ENCODE results near the gene SMG9. TPM values are rescaled to one million over a fixed set of nuclear protein-coding genes. Genes with fewer than 3 reads are reported as not detected.
"Not testable (repeated sequence)": the region's sequence is repeated elsewhere in the genome, so short reads cannot be mapped to it uniquely, and the experiment has no call there.

The SMG9 gene
- total RNA-seq, 2 experiments from 2014 or later: 34.7 to 38.2 TPM

- peaks cover 73% of the 10 kb centered on the region for H3K4me1 ChIP-seq (ENCODE audit: insufficient read depth, low read length)
- no peaks in the 10 kb centered on the region for H3K27me3 ChIP-seq (ENCODE audit: control insufficient read depth in 1 of 2, insufficient read depth in 2 of 2, low read length in 2 of 2)
- ATAC-seq (ENCODE audit: poor library complexity): peak; percentile 67
- Mint-ChIP-seq H3K36me3 (ENCODE audit: low read depth) (peaks cover 21% of the 10 kb centered on the region), H3K9me3 (no peaks in the 10 kb centered on the region), H3K4me1 (ENCODE audit: low read depth) (peaks cover 67% of the 10 kb centered on the region), H3K27ac (peak overlapping the region; percentile 90), H3K27me3 (no peaks in the 10 kb centered on the region), H3K4me3 (peak overlapping the region; percentile 82)
- CTCF ChIA-PET: interaction anchor here (1.0 to 5.3 kb wide), 5 partner anchors 8 to 183 kb away, joined by 3 to 45 read pairs (median 4); no protein-coding TSS in a partner anchor
- POLR2A ChIA-PET: interaction anchor here (0.6 to 5.7 kb wide), 9 partner anchors 9 to 314 kb away, joined by 3 to 43 read pairs (median 6); partner anchors contain the start of genes SMG9 and ZNF283
- H3K4me3 ChIP-seq (ENCODE audit: low read length): peak overlapping the region; percentile 14
- H3K9me3 ChIP-seq (ENCODE audit: control insufficient read depth in 1 of 2, insufficient read depth in 1 of 2, low read length in 2 of 2): no peaks in the 10 kb centered on the region
- TF ChIP-seq CTCF (IDR thresholded peaks at IDR 0.05): no peak
- peaks cover 20% of the 10 kb centered on the region for H3K36me3 ChIP-seq (ENCODE audit: insufficient read depth, low read length)
- intact Hi-C loops (cut with DNase I, micrococcal nuclease): no loop called here
- DNase-seq: peak in 11 of 14 experiments; percentile 17 to 82 (median 52)
- H3K27ac ChIP-seq (ENCODE audit: low read depth in 1 of 2, low read length in 2 of 2): peak overlapping the region; percentile 42 to 48
Observed at GRCh38 chr19:43777163-43777695, 22.5 kb upstream of the SMG9 start.

- Histone ChIP-seq H3K4me1 (ENCODE audit: insufficient read depth, low read length) (peaks cover 63% of the 10 kb centered on the region), H3K27ac (ENCODE audit: low read depth in 1 of 2, low read length in 2 of 2) (no peak overlapping the region), H3K27me3 (ENCODE audit: control insufficient read depth in 1 of 2, insufficient read depth in 2 of 2, low read length in 2 of 2) (no peaks in the 10 kb centered on the region), H3K4me3 (ENCODE audit: low read length) (no peak overlapping the region), H3K36me3 (ENCODE audit: insufficient read depth, low read length) (peaks cover 29% of the 10 kb centered on the region), H3K9me3 (ENCODE audit: control insufficient read depth in 1 of 2, insufficient read depth in 1 of 2, low read length in 2 of 2) (no peaks in the 10 kb centered on the region)
- Mint-ChIP-seq H3K9me3 (no peaks in the 10 kb centered on the region), H3K27me3 (no peaks in the 10 kb centered on the region), H3K4me1 (ENCODE audit: low read depth) (peaks cover 57% of the 10 kb centered on the region), H3K36me3 (ENCODE audit: low read depth) (peaks cover 21% of the 10 kb centered on the region), H3K4me3 (peak overlapping the region; percentile 18), H3K27ac (peak overlapping the region; percentile 90)
- POLR2A ChIA-PET: interaction anchor here (2.7 kb wide), 1 partner anchor 8 kb away, joined by 10 read pairs; no protein-coding TSS in a partner anchor
- peak in 1 of 14 experiments; percentile 51 for DNase-seq
- ATAC-seq (ENCODE audit: poor library complexity): no peak
- intact Hi-C loops (cut with DNase I, micrococcal nuclease): no loop called here
- CTCF ChIA-PET: interaction anchor here (1.2 to 5.3 kb wide), 4 partner anchors 9 to 182 kb away, joined by 3 to 45 read pairs (median 6); no protein-coding TSS in a partner anchor
- TF ChIP-seq CTCF (IDR thresholded peaks at IDR 0.05): no peak
Observed at GRCh38 chr19:43776286-43776685, 21.5 kb upstream of the SMG9 start.

DNA sequence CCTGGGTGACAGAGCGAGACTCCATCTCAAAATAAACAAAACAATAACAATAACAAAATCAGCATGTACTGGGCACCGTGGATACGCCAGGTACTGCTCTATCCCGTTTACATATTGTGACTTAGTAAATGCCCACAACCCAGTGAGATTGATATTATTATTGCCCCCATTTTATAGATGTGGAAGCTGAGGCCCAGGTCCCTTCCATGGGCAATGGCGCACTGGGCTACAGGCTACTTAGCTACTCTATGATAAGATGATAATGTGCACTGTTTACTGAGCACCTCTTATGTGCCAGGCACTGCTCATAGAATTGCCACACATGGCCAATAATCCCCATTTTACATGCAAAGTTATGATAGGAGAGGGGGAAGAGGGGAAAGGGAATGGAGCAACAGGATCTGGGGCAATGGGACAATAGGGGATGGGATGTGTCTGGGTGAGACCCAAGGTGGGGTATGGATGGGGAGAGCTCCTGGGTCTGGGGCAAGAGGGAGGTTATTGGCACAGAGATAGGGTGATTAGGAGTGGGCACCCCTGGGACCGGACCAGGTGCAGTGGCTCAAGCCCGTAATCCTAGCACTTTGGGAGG lies 20.6 kb upstream of the SMG9 start:
- no peaks in the 10 kb centered on the region for H3K9me3 ChIP-seq (ENCODE audit: control insufficient read depth in 1 of 2, insufficient read depth in 1 of 2, low read length in 2 of 2)
- H3K4me1 Mint-ChIP-seq (ENCODE audit: low read depth): peaks cover 49% of the 10 kb centered on the region
- ChIA-PET CTCF (interaction anchor here (0.8 to 5.3 kb wide), 4 partner anchors 10 to 32 kb away, joined by 3 to 45 read pairs (median 6); no protein-coding TSS in a partner anchor), POLR2A (no interaction called here)
- no peak for ATAC-seq (ENCODE audit: poor library complexity)
- peaks cover 55% of the 10 kb centered on the region for H3K4me1 ChIP-seq (ENCODE audit: insufficient read depth, low read length)
- H3K27ac ChIP-seq (ENCODE audit: low read depth in 1 of 2, low read length in 2 of 2): no peak overlapping the region
- no peak overlapping the region for H3K4me3 Mint-ChIP-seq
- H3K9me3 Mint-ChIP-seq: no peaks in the 10 kb centered on the region
- H3K27me3 ChIP-seq (ENCODE audit: control insufficient read depth in 1 of 2, insufficient read depth in 2 of 2, low read length in 2 of 2): no peaks in the 10 kb centered on the region
- no peaks in the 10 kb centered on the region for H3K27me3 Mint-ChIP-seq
- intact Hi-C loops (cut with DNase I, micrococcal nuclease): no loop called here
- H3K27ac Mint-ChIP-seq: peak overlapping the region; percentile 66
- no peak for TF ChIP-seq CTCF (IDR thresholded peaks at IDR 0.05)
- no peak for DNase-seq
- peaks cover 26% of the 10 kb centered on the region for H3K36me3 Mint-ChIP-seq (ENCODE audit: low read depth)
- no peak overlapping the region for H3K4me3 ChIP-seq (ENCODE audit: low read length)
- peaks cover 38% of the 10 kb centered on the region for H3K36me3 ChIP-seq (ENCODE audit: insufficient read depth, low read length)

DNA sequence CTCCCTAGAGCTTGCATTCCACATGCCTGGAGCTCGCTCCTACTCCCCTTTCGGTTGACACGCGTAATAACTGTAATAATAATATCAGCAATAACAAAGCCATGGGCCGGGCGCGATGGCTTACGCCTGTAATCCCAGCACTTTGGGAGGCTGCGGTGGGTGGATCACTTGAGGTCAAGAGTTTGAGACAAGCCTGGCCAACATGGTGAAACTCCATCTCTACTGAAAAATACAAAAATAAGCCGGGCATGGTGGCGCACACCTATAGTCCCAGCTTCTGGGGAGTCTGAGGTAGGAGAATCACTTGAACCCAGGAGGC lies 20.1 kb upstream of the SMG9 start:
- H3K4me3 Mint-ChIP-seq; ATAC-seq (ENCODE audit: poor library complexity); DNase-seq; intact Hi-C loops (cut with DNase I, micrococcal nuclease); H3K27ac ChIP-seq (ENCODE audit: low read depth in 1 of 2, low read length in 2 of 2); H3K4me3 ChIP-seq (ENCODE audit: low read length); H3K9me3 ChIP-seq (ENCODE audit: control insufficient read depth in 1 of 2, insufficient read depth in 1 of 2, low read length in 2 of 2); H3K27me3 Mint-ChIP-seq; CTCF ChIA-PET; H3K9me3 Mint-ChIP-seq; H3K27me3 ChIP-seq (ENCODE audit: control insufficient read depth in 1 of 2, insufficient read depth in 2 of 2, low read length in 2 of 2); POLR2A ChIA-PET: not testable (repeated sequence)
- Histone ChIP-seq H3K36me3 (ENCODE audit: insufficient read depth, low read length) (peaks cover 42% of the 10 kb centered on the region), H3K4me1 (ENCODE audit: insufficient read depth, low read length) (peaks cover 51% of the 10 kb centered on the region)
- Mint-ChIP-seq H3K36me3 (ENCODE audit: low read depth) (peaks cover 31% of the 10 kb centered on the region), H3K4me1 (ENCODE audit: low read depth) (peaks cover 47% of the 10 kb centered on the region), H3K27ac (peak overlapping the region; percentile 66)

Data from CD4-positive, alpha-beta T cell (primary cell).